Right atrium auricular region (tissue), 2 donors: Measurements from ENCODE around the gene IRF2. TPM values are rescaled to one million over a fixed set of nuclear protein-coding genes. Genes with fewer than 3 reads are reported as not detected.
A peak's percentile ranks its signal among the peaks of the same experiment; 100 is the strongest.

Experiments
- DNase-seq: peaks from one replicate; pipeline ENCODE4 v3.0.0-alpha.2; 2019; ENCODE audit warnings: low spot score
- H3K27ac ChIP-seq, 2 donors: fragments of 200-600 bp; sonication (generic); 1 replicate in 1 of 2; 2 replicates in 1 of 2; pipeline ENCODE4 v1.5.1; 2016 to 2019
- H3K27me3 ChIP-seq, 2 donors: fragments of 200-600 bp; sonication (generic); one replicate each; pipeline versions ENCODE4 v1.5.1 to v1.6.0; 2017 to 2019
- H3K36me3 ChIP-seq: fragments of 200-600 bp; sonication (generic); one replicate; pipeline ENCODE4 v1.5.1; 2016
- H3K4me1 ChIP-seq, 2 donors: fragments of 200-600 bp; sonication (generic); one replicate each; pipeline versions ENCODE4 v1.5.1 to v1.6.0; 2017 to 2019
- H3K4me3 ChIP-seq, 2 donors: fragments of 200-600 bp; sonication (generic); 1 replicate in 1 of 2; 2 replicates in 1 of 2; pipeline ENCODE4 v1.5.1; 2017 to 2019; ENCODE audit warnings: mild to moderate bottlenecking in 1 of 2, moderate library complexity in 1 of 2
- H3K9me3 ChIP-seq, 2 donors: fragments of 200-600 bp; sonication (generic); one replicate each; pipeline ENCODE4 v1.5.1; 2019
- total RNA-seq, 2 donors: library from RNA; depleted of rRNA; stranded (reverse); fragments of >200 nt; gene quantifications; one replicate each; pipeline ENCODE4 v1.1.0, GENCODE V29; 2016
- TF ChIP-seq, protein P1 (sequence below), 2 donors: fragments of 200-600 bp; sonication (generic); IDR thresholded peaks; one replicate each; pipeline ENCODE4 v1.5.1; 2019; ENCODE audit warnings: antibody characterized with exemption in 2 of 2

Gene IRF2
- total RNA-seq, 2 donors from 2014 or later: 17.7 to 24.5 TPM

DNA sequence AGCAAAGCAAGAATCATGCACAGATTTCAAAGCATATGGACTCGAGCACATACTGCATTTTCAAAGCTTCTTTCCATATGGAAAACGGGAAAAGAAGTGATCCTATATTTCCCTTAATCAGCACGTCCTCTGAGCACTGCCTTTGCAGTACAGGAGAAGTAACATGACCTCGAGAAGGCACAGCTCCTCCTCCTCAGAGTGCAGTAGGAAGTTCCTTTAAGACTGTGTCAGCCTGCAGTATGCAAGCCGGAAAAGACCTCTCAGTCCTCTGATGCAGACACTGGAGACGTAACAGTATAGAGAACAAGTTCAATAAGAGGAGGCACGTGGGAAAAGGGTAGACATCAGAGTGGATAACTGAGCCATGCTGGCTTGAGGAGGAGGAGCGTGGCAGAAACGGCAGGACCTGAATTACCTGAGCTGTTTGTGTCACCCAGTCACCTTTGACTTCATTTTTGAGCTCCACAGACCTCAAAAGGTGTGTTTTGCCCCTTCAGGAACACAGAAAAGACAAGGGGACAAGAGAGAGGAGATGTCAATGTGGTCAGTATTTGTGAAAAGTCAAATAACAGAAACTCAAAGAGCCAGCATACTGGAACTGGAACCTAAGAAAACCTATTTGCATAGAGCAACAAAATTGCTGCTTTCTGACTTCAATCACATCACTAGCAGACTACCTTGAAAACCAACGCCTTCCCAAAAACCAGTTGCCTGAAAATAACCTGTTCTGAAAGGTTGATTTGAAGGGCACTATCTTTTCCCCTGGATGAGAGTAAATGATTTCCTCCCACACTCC lies 20.8 kb downstream of the IRF2 start:
- Histone ChIP-seq H3K27me3 (no peaks in the 10 kb centered on the region), H3K4me3 (no peak overlapping the region), H3K27ac (peak overlapping the region; percentile 21 to 29), H3K9me3 (no peaks in the 10 kb centered on the region), H3K36me3 (peaks cover 4% of the 10 kb centered on the region), H3K4me1 (peaks cover 0 to 81% of the 10 kb centered on the region in 2 donors)
- TF ChIP-seq, protein P1, sequence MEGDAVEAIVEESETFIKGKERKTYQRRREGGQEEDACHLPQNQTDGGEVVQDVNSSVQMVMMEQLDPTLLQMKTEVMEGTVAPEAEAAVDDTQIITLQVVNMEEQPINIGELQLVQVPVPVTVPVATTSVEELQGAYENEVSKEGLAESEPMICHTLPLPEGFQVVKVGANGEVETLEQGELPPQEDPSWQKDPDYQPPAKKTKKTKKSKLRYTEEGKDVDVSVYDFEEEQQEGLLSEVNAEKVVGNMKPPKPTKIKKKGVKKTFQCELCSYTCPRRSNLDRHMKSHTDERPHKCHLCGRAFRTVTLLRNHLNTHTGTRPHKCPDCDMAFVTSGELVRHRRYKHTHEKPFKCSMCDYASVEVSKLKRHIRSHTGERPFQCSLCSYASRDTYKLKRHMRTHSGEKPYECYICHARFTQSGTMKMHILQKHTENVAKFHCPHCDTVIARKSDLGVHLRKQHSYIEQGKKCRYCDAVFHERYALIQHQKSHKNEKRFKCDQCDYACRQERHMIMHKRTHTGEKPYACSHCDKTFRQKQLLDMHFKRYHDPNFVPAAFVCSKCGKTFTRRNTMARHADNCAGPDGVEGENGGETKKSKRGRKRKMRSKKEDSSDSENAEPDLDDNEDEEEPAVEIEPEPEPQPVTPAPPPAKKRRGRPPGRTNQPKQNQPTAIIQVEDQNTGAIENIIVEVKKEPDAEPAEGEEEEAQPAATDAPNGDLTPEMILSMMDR (IDR thresholded peaks at IDR 0.05): no peak
- no peak for DNase-seq

DNA sequence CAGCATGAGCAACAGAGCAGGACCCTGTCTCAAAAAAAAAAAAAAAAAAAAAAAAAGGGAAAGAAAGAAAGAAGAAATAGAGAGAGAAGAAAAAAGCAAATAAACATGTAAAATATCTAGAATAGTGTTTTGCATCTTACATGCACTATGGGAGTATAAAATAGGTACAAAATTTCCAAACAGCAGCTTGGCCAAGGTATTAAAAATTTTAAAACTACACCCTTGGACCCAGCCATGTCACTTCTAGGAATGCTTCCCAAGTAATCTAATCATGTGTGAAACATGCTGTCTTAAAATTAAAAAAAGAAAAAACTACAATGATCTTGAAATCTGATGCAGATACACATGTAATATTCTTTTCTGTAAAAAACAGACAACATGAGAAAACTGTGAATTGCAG lies 21.6 kb downstream of the IRF2 start:
- DNase-seq: no peak
- TF ChIP-seq, protein P1 (IDR thresholded peaks at IDR 0.05): no peak
- peaks cover 0 to 83% of the 10 kb centered on the region in 2 donors for H3K4me1 ChIP-seq
- H3K27ac ChIP-seq: no peak overlapping the region
- no peak overlapping the region for H3K4me3 ChIP-seq
- H3K9me3 ChIP-seq: no peaks in the 10 kb centered on the region
- H3K27me3 ChIP-seq: no peaks in the 10 kb centered on the region
- peaks cover 4% of the 10 kb centered on the region for H3K36me3 ChIP-seq

DNA sequence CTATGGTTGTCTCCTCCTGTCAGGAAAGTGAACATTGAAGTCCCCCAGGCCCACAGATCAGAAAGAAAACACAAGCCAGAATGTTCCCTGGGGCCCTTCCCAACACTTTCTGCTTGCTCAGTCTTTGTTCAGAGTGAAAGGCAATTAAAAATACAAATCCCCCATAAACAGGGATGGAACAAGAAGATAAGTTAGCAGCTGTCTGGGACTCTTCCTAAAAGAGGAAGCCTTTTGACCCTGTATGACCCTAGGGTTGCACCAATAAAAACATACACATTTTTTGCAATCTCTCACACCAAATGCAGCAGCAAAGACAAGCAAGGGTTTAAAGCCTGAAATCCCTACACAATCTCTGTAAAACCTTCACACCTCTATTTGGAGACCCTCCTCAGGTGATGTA lies 22.6 kb downstream of the IRF2 start:
- Histone ChIP-seq H3K27me3 (no peaks in the 10 kb centered on the region), H3K27ac (no peak overlapping the region), H3K4me3 (no peak overlapping the region), H3K9me3 (no peaks in the 10 kb centered on the region), H3K36me3 (peaks cover 4% of the 10 kb centered on the region), H3K4me1 (peaks cover 0 to 84% of the 10 kb centered on the region in 2 donors)
- TF ChIP-seq, protein P1 (IDR thresholded peaks at IDR 0.05): no peak
- no peak for DNase-seq

DNA sequence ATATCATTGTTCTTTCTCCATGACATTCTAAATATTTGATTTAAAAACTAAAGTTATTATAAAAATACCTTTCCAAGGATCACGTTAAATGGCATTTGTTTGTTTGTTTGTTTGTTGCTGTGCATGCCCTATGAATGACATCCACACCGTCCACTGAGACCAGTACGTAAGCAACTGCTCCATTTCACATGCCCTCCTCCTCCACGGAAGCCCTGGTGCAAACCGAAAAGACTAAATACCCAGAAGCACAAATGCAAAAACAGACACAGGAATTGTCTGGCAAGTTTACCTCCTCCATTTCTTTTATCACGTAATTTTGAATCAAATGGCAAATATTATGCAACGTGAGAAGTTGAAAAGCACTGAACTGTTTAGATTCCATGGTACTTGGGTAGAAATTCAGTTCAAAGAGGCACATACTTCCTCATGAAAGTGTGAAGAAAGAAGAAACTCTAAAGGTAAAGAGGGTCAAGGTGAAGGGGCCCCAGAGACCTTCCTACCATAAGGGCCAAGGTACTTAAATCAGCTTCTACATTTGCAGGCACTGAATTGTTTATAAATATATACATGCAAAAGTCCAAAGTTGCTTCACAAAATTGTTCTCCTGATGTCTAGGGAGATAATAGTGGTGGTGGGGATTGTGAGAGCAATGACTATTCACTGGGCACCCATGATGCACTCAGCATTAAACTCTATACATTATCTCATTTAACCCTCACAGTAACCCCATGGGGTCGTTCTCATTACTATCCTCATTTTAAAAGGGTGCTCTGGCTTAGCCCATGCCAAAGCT lies 23.4 kb downstream of the IRF2 start:
- peaks cover 0 to 86% of the 10 kb centered on the region in 2 donors for H3K4me1 ChIP-seq
- H3K27me3 ChIP-seq: no peaks in the 10 kb centered on the region
- no peak overlapping the region for H3K4me3 ChIP-seq
- no peaks in the 10 kb centered on the region for H3K9me3 ChIP-seq
- TF ChIP-seq, protein P1 (IDR thresholded peaks at IDR 0.05): no peak
- no peaks in the 10 kb centered on the region for H3K36me3 ChIP-seq
- DNase-seq: no peak
- H3K27ac ChIP-seq: no peak overlapping the region

DNA sequence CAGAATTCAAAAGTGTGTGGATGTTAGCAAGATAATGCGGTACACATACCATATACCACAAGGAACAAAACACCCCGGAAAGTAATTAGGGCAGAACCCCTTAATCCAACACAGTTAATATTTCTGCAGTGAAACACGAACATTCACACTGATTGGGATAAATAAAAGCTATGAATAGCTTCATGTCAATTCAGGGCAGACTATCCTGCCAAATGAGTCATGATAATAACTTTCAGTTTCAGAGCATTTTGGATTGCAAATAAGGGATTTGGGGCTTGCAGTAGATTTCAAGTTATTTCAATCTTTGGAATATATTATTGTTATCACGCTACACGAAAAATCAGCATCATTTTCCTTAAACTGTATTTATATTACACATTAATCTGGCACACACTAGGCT lies 24.3 kb downstream of the IRF2 start:
- H3K4me1 ChIP-seq: peaks cover 0 to 88% of the 10 kb centered on the region in 2 donors

More for the DNA sequence above, 24.3 kb downstream of the IRF2 start:
- H3K27ac ChIP-seq: peak overlapping the region; percentile 74 to 82
- no peaks in the 10 kb centered on the region for H3K36me3 ChIP-seq
- H3K27me3 ChIP-seq: no peaks in the 10 kb centered on the region
- TF ChIP-seq, protein P1 (IDR thresholded peaks at IDR 0.05): no peak
- no peaks in the 10 kb centered on the region for H3K9me3 ChIP-seq
- no peak overlapping the region for H3K4me3 ChIP-seq
- no peak for DNase-seq
